Hematopoietic multipotent progenitor cell (in vitro differentiated cells): ENCODE measurements around the gene CCDC33. TPM values are rescaled to one million over a fixed set of nuclear protein-coding genes. Genes with fewer than 3 reads are reported as not detected.

Source experiments
- DNase-seq, 3 donors: peaks; one replicate each; pipeline ENCODE4 v3.0.0-alpha.2; 2011 to 2015; ENCODE audit warnings: low read depth in 2 of 3, low spot score in 2 of 3
- total RNA-seq: library from RNA; depleted of rRNA; stranded (reverse); fragments of >200 nt; gene quantifications from one replicate; pipeline ENCODE4 v1.2.3, GENCODE V29; 2012

CCDC33 gene
- total RNA-seq, 1 donor, result not detected

GRCh38 chr15:74330861-74331408 lies 94.8 kb downstream of the CCDC33 start:
- DNase-seq, result no peak

DNA sequence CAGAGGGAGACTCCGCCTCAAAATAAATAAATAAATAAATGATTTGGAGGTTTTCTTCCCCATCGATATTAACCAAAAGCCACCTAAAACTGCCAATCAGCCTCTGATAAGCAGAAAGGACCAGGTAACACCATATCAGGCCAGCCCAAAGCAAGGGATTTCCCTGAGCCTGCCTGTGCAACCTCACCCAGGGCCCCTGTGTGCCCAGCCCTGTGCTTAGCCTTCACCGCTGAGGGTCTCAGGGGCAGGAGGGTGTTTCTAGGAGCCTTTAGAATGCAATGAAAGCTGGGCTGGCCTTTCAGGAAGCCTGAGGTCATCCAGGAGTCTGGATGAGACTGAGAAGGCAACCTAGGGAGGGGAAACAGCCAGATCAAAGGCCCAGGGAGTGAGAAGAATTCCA lies 95.9 kb downstream of the CCDC33 start:
- DNase-seq, result no peak

DNA sequence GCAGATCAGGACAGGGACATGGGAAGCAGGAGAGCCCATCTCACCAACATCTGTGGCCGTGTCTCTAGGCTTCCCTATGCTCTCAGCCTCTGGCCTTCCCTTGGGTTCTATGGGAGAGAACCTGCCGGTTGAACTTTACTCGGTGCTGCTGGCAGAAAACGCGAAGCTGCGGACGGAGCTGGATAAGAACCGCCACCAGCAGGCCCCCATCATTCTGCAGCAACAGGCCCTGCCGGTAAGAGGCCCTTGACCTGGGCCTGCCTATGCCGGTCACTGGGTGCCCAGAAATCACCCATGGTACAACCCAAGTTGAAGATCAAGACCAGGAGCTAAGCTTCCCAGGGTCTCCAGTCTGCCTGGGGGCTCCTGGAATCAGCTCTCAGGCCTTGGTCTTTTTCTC lies 96.5 kb downstream of the CCDC33 start:
- DNase-seq, result no peak

DNA sequence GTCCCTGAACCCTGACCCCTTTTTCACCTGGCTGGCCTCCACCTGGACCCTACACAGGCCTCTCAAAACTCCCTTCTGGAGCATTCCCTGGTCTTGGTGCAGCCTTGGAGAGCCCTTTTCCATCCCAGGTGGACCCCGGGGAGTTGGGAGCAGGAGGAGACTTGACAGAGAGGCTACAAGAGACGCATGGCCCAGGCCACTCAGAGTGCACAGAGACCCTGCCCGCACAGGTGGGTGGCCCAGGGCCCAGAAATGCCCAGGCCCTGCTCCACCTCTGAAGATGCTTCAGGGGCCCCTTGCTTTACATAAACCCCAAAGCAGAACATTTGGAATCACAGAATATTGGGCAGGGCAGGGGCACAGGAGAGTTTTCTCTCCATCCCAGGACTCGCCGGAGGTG lies 97.0 kb downstream of the CCDC33 start:
- DNase-seq, result no peak

DNA sequence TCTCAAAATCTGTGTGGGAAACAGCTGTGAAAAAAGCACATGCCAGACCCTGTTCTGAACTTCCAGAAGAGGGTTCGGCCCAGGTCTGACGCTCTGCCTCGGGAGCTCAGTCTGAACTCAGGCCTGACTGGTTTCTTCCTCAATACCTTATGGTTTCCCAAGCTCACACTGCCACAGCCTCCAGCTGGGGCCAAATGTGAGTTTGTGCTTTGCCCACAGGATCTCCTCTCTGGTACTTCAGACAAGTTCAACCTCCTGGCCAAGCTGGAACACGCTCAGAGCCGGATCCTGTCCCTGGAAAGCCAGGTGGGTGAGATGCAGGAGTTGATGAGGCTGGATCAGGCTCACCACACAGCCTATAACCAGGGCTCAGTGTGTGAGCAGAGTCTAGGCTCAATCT lies 97.5 kb downstream of the CCDC33 start:
- DNase-seq, result no peak

DNA sequence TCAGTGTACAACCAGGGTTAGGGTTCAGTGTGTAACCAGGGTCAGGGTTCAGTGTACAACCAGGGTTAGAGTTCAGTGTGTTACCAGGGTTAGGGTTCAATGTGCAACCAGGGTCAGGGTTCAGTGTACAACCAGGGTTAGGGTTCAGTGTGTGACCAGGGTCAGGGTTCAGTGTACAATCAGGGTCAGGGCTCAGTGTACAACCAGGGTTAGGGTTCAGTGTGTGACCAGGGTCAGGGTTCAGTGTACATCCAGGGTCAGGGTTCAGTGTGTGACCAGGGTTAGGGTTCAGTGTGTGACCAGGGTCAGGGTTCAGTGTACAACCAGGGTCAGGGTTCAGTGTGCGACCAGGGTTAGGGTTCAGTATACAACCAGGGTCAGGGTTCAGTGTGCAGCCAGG lies 98.0 kb downstream of the CCDC33 start:
- no peak for DNase-seq

GRCh38 chr15:74335396-74335795 lies 99.3 kb downstream of the CCDC33 start:
- no peak for DNase-seq

- DNase-seq, result no peak
Measured at GRCh38 chr15:74336061-74337005, 100.2 kb downstream of the CCDC33 start.

DNA sequence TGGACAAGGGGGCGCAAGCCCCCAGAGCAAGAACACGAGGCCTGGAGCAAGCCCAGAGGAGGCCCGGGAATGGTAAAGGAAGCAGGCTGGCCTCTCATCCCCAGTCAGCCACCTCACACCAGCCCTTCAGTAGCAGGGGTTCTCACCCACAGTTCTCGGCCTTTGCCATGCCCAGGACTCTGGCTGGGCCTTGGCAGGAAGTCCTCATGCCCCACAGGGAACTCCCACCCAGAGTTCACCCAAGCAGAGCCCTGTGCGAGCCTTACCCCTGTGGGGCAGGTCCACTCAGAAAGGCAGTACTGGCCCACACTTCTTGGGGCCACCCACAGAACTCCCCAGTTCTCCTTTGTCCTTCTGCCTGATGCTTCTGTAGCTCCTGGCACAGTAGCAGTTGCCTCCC lies 101.0 kb downstream of the CCDC33 start:
- DNase-seq, result no peak

DNA sequence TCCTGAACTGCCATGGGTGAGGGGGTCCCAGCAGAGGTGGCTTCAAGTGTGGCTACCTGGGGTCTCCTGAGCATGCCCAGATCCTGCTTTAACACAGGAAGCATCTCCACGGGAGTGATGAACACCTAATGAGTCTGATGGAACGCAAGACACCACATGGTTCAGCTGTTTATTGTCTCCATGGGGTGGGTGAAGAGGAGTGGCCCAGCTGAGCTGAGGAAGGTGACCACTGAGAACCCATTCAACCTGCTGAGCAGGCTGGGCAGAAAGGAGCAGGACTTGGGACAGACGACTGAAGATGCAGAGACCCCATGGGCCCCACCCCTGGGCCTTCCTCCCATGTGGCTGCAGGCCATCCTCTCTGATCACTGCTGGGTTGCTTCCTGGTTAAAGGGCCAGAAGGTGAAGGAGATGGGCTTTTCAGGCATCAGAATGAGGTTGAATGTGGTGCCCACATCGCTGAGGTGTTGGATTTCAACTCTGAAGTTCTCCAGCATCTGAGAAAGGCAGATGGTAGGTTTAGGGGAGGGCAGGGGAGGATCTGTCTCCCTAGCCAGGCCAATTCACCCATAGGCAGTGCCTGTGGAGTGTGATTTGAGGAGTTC lies 101.6 kb downstream of the CCDC33 start:
- DNase-seq, result no peak

- DNase-seq, result no peak
Measured at GRCh38 chr15:74338676-74339075, 102.5 kb downstream of the CCDC33 start.

GRCh38 chr15:74339371-74339770 lies 103.2 kb downstream of the CCDC33 start:
- DNase-seq, result no peak

- DNase-seq, result no peak
Measured at GRCh38 chr15:74340150-74340549, 104.0 kb downstream of the CCDC33 start.

DNA sequence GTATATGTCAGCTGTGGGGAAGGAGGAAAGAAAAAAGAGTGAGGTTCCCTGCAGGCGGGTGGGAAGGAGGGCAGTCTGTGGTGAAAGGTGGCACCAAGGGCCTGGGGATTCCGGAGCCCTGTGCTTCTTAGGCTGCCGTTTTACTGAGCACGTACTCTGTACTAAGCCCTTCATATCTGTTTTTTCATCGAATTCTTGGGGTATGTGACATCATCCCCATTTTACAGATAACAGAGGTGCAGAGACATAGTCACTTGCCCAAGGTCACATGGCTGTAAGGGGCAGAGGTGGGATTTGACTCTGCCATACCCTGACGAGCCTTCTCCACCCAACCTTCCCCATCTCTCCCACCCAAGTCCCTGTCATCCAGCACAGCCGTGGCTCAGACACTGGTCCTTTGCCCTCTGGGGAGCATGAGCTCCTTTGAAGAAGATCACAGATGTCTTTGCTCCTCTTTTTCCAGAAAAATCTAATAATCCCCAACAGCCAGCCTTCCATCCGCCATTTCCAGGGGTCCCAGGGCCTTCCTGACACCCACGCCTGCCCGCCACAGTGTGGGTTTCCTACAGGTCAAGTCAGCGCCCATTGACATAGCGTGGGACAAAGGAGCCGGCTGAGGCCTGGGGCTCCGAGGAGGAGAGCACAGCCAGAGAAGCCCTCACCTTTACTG lies 107.1 kb downstream of the CCDC33 start:
- no peak for DNase-seq

DNA sequence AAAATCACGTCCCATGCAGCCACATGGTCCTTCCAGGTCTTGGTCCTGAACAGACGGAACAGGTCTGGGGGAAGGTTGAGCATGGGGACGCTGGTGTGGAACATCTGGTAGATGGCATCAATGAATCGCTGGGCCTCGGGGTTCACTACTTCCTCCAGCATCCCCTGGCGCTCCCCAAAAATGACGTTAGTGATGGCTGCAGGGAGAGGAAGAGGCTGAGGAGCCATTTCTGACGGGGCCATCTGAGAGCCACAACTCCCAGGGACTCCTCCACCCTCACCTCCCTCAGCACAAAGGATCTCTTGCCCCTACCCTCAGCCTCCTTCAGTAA lies 107.6 kb downstream of the CCDC33 start:
- DNase-seq, result no peak

GRCh38 chr15:74345051-74345450 lies 108.9 kb downstream of the CCDC33 start:
- no peak for DNase-seq

DNA sequence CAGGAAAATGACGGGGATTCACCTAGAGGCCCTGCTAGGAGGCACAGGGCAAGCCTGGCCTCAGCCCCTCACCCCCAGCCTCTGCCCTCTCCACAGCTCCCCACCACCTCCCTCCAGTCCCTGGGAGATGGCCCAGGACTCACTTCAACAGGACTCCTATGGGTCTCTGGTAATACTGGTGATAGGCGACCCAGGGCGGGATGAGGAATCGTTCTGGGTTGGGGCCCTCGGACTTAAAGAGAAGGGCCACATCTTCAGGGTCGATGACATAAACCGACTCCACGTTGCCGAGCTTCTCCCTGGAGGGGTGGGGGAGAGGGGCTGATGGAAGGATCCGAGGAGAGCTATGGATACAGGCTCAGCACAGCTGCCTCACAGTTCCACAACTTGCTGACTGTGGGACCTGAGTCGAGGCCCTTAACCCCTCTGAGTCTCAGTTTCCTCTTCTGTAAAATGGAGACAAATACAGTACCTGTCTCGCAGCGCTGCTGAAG lies 111.7 kb downstream of the CCDC33 start:
- no peak for DNase-seq

DNA sequence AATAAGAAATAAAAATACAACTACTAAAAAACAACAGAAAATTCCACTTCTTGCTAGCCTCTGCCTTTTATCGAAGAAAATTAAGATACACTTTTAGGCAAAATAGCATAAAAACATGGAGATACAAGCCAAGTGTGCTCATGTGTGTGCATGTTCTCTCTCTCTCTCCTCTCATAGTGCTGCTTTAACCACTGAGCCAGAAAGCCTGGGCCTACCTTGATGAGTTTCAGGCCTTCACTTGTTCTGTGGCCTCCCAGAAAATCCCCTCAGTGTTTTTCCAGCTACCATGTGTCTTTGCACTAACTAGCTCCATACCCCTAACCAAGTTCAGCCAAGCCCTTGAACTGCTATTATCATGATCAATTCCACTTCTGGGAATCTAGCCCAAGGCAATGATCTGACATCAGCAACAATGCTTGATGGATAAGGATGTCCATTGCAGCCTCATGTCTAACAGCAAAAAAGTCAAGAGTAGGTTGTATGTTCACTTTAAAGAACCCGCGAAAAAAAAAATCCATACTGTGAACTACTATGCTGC lies 113.2 kb downstream of the CCDC33 start:
- no peak for DNase-seq

- DNase-seq, result no peak
Measured at GRCh38 chr15:74350295-74351275, 114.5 kb downstream of the CCDC33 start.

DNA sequence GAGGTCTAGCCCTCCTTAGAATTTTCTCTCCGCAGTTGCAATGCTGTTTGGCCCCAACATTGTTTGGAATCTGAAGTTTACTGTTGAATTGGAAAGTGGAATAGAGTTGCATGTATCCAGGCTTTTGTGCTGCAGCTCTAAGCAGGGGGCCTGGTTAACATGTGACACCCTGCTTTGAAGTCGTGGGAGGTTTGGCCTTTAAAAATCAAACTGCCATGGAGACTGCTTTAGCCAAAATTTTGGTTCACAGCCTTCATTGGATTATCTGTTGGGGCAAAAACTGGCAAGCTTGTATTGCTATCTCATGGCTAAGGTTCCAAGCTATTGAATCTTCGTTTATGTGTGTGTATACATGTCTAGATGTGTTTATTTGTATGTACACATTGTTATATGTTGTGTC lies 115.5 kb downstream of the CCDC33 start:
- DNase-seq, result no peak
